NCI-H510A treated with DMSO at 0.1 percent for 48 hours (cell line): ENCODE measurements around the gene GNG13.

ENCODE experiments used
- DNase-seq: peaks from one replicate; lab custom pipeline; 2025; lab: John Stamatoyannopoulos, UW

Gene GNG13

GRCh38 chr16:793414-793813 is 7.1 kb downstream of the GNG13 start:
- no peak for DNase-seq

- DNase-seq = no peak
These were observed 8.1 kb downstream of the GNG13 start for GRCh38 chr16:792221-792995.

- DNase-seq = no peak
These were observed 9.4 kb downstream of the GNG13 start for GRCh38 chr16:791131-791530.

- no peak for DNase-seq
These were observed 10.4 kb downstream of the GNG13 start for GRCh38 chr16:790086-790485.

GRCh38 chr16:789191-789850 is 11.2 kb downstream of the GNG13 start:
- DNase-seq = no peak

GRCh38 chr16:788399-789126 is 12.0 kb downstream of the GNG13 start, which contains the start of gene CHTF18:
Gene CHTF18, plus strand, starts transcription at chr16:788620. Its CDS starts 65 bp downstream, at chr16:788685.
- peak; percentile 50 for DNase-seq

- DNase-seq = no peak
These were observed 12.5 kb downstream of the GNG13 start, which contains the start of gene RPUSD1 for GRCh38 chr16:787978-788398. Gene RPUSD1, minus strand, starts transcription at chr16:788381. Its CDS starts 644 bp downstream, at chr16:787737.

- no peak for DNase-seq
These were observed 13.1 kb downstream of the GNG13 start for GRCh38 chr16:787321-787966.

GRCh38 chr16:785563-786535 is 14.7 kb downstream of the GNG13 start:
- peak; percentile 18 for DNase-seq

- no peak for DNase-seq
These were observed 16.1 kb downstream of the GNG13 start for GRCh38 chr16:784431-784830.

GRCh38 chr16:783404-784161 is 17.0 kb downstream of the GNG13 start:
- DNase-seq = no peak

GRCh38 chr16:782766-783403 is 17.6 kb downstream of the GNG13 start:
- no peak for DNase-seq

- DNase-seq = no peak
These were observed 18.3 kb downstream of the GNG13 start for GRCh38 chr16:782258-782657.

GRCh38 chr16:781346-782010 is 19.1 kb downstream of the GNG13 start:
- DNase-seq = no peak

GRCh38 chr16:780296-780695 is 20.2 kb downstream of the GNG13 start:
- no peak for DNase-seq

GRCh38 chr16:779561-779960 is 21.0 kb downstream of the GNG13 start:
- DNase-seq = no peak

GRCh38 chr16:778909-779527 is 21.5 kb downstream of the GNG13 start:
- DNase-seq = no peak

GRCh38 chr16:778447-778846 is 22.1 kb downstream of the GNG13 start:
- DNase-seq = no peak

- DNase-seq = no peak
These were observed 22.7 kb downstream of the GNG13 start for GRCh38 chr16:777826-778225.
